Measurements from ENCODE around the gene GPN1.
"Not testable (repeated sequence)": the region's sequence is repeated elsewhere in the genome, so short reads cannot be mapped to it uniquely, and the experiment has no call there.

GPN1 gene

DNA sequence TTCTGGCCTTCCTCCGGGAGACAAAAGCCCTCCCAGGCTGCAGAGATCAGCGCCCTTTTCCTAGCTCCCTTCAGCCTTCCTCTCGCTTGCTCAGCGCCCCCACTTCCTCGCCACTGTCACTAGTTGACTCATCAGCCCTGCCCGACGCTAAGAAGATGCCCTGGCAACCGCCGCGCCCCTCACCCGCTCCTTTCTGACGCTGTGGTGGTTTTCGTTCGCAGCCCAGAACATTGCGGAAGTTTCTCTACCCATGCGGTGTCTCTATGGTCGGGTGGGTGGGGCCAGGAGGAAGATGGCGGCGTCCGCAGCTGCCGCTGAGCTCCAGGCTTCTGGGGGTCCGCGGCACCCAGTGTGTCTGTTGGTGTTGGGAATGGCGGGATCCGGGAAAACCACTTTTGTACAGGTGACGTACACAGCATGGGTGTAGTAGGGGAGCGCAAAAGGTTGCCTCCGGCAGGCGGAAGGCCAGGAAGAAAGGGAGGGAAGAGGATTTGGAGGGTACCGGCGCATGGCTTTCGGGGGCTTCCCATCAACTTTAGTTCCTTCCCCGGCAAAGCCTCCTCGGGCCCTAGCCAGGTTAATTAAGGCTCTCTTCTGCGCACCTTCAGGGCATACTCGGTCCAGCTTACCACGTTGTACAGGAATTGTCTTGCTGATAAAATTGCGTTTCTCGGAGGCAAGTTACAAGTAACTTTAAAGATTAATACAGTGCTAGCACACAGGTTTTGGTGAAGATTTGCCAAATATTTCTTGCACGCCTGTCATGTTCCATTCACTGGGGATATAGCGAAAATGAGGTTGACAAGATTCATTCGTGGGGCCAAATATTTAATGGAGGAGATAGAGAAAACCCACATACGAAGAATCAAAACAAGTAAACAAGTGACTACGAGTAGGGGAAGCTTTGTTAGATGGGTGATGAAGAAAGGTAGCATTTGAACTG lies at the start of gene GPN1, which contains the start of gene CCDC121:
Gene GPN1, plus strand, starts transcription at position 284 of the 943 bp plus-strand sequence. Its CDS starts 9 bp downstream, at position 293.
Gene CCDC121, minus strand, starts transcription at position 246 of the 943 bp plus-strand sequence. CDS start 1,213 bp downstream, outside the sequence.
- peak; percentile 87 for DNase-seq

DNA sequence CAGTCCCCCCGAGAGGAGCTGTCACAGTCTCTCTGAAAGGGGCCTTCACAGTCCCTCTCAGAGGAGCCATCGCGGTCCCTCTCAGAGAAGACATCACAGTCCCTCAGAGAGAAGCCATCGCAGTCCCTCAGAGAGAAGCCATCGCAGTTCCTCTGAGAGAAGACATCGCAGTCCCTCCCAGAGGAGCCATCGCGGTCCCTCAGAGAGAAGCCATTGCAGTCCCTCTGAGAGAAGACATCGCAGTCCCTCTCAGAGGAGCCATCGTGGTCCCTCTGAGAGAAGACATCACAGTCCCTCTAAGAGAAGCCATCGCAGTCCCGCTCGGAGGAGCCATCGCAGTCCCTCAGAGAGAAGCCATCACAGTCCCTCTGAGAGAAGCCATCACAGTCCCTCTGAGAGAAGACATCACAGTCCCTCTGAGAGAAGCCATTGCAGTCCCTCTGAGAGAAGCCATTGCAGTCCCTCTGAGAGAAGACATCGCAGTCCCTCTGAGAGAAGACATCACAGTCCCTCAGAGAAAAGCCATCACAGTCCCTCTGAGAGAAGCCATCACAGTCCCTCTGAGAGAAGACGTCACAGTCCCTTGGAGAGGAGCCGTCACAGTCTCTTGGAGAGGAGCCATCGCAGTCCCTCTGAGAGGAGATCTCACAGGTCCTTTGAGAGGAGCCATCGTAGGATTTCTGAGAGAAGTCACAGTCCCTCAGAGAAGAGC lies 47.3 kb upstream of the GPN1 start:
- DNase-seq, result no peak

DNA sequence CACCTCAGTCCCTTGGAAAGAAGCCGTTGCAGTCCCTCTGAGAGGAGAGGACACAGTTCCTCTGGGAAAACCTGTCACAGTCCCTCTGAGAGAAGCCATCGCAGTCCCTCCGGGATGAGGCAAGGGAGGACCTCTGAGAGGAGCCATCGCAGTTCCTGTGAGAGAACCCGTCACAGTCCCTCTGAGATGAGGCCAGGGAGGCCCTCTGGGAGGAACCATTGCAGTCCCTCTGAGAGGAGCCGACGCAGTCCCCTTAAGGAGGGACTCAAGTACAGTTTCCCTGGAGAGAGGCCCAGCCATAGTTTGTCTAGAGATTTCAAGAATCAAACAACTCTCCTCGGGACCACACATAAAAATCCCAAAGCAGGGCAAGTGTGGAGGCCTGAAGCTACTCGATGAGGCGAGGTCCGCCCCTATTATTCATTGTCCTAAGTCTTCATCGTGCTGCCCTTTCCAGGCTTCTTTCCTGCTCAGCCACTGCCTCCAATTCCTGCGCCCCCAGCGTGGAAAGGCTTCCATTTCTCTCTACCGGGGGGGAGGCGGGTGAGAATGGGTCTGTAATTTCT lies 46.6 kb upstream of the GPN1 start:
- DNase-seq, result no peak

DNA sequence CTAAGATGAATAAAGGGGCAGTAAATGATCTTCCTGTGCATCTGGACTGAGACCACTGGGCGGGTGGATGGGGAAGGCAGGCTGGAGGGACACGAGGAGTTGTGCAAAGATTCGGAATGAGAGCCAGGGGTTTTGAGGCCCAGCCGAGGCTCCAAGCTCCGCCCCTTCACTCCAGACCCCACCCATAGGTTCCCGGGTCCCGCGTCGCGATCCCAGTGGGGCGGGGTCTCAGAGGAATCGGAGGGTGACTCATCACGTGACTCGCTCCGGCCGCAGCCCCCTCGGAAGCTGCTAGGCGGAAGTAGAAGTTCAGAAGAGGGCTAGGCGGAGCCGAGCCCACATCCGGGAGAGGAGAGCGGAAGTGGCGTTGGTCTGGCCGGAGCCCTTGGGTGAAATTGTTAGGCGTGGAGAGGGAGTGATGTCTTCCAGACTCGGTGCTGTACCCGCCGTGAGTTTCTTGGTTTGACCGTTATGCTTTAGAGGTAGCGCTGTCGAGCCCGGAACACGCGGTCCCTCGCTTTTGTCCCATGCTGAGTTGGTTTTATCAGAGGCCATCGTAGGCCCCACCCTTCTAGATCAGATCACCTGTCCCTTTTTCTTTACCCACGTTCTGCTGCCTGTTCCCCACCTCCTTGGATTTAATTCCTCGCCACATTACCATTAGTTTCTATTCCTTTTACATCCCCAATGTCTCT lies 46.0 kb upstream of the GPN1 start, which contains the start of gene ZNF512:
Gene ZNF512, plus strand, starts transcription at position 348 of the 695 bp plus-strand sequence. Its CDS starts 71 bp downstream, at position 419.
- DNase-seq, result peak; percentile 78

DNA sequence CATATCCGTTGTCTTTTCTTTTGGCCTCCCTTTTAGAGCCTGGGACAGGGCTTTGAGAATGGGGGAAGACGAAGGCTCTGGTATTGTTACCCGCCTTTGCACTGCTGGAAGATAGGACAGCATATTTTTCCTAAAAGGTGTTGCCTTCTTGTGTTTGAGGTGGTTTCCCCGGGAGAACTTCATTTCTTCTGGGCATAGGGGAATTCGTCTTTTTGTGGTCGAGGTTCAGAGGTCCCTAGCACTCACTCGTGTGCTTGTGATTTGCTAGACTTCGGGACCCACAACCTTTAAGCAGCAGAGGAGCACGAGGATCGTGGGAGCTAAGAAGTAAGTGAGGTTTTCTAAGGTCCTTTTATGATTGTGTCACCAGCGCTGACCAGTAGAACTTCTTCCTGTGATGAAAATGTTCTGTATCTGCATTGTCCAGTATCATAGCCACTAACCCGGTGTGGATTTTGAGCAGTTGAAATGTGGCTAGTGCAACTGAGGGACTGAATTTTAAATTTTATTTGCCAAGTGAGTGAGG lies 45.4 kb upstream of the GPN1 start:
- no peak for DNase-seq

DNA sequence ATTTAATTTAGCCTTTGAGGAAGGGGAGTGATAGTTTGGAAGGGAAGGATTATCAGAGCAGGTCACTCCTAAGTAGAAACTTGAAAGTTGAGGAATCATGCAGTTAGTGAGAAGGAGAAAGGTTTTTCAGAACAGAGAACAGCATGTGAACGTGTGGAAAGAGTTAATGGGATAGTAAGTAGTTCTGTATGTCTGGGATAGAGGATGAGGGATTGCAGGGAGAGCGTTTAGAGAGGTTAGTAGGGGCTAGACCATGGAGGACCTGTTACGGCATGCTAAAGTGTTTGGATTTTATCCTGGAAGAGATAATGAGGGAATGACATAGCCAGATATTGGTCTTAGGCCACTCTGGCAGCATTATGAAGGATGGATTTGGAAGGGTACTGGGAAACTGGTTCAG lies 44.3 kb upstream of the GPN1 start:
- no peak for DNase-seq

DNA sequence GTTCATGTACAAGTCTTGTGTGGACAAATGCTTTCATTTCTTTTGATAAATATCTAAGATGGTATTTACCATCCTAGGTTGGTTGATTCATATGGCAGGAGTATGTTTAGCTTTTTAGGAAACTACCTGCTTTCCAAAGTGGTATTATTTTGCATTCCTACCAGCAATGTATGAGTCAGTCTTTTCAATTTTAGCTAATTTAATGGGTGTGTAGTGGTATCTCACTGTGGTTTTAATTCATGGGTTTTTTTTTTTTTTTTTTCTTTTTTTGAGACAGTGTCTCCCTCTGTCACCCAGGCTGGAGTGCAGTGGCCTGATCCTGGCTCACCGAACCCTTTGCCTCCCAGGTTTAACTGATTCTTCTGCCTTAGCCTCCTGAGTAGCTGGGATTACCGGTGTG lies 41.8 kb upstream of the GPN1 start:
- DNase-seq, result no peak

DNA sequence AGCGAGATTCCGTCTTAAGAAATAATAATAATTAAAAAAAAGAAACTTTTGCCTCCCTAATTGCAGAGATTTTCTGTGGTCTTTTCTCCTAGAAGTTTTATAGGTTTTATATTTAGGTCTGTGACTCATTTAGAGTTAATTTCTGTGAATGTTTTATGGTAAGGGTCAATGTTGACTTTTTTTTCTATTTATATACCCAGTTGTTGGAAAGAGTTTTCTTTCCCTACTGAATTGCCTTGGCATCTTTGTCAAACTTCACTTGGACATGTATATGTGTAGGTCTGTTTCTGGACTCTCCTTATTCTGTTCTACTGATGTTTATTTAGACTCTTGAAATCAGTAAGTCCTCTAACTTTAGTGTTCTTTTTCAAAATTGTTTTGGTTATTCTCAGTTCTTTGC lies 40.5 kb upstream of the GPN1 start:
- no peak for DNase-seq

DNA sequence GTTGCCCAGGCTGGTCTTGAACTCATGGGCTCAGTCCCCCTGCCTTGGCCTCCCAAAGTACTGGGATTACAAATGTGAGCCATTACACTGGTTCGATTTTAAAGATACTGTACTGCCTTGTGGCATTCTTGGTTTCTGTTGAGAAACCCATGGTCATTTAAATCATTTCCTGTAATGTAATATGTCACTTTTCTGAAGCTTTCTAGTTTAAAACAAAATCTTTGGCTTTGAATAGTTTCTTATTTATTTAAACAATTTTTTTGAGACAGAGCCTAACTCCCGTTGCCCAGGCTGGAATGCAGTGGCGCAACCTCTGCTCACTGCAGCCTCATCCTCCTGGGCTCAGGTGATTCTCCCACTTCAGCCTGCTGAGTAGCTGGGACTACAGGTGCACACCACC lies 37.1 kb upstream of the GPN1 start:
- DNase-seq, result no peak

DNA sequence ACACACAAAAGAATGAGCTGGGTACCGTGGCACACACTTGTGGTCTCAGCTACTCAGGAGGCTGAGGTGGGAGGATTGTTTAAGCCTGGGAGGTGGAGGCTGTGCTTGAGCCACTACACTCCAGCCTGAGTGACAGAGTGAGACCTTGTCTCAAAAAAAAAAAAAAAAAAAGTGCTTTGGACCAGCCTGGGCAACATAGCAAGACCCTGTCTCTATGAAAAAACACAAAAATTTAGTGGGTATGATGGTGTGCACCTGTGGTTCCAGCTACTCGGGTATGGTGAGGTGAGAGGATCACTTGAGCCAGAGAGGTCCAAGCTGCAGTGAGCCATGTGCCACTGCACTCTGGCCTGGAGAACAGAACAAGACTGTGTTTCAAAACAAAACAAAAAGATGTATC lies 35.6 kb upstream of the GPN1 start:
- DNase-seq, result no peak

DNA sequence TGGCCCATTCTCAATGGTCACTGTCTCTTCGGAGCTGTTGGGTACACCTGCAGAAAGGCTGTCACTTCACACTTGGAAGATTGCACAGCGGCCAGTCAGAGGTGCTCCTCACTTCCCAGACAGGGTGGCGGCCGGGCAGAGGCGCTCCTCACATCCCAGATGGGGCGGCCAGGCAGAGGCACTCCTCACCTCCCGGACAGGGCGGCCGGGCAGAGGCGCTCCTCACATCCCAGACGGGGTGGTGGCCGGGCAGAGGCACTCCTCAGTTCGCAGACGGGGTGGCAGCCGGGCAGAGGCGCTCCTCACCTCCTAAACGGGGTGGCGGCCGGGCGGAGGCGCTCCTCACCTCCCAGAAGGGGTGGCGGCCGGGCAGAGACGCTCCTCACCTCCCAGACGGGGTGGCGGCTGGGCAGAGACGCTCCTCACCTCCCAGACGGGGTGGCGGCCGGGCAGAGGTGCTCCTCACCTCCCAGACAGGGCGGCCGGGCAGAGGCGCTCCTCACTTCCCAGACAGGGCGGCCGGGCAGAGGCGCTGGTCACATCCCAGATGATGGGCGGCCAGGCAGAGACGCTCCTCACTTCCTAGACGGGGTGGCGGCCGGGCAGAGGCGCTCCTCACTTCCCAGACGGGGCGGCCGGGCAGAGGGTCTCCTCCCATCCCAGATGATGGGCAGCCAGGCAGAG lies 34.7 kb upstream of the GPN1 start:
- DNase-seq, result not testable (repeated sequence)

DNA sequence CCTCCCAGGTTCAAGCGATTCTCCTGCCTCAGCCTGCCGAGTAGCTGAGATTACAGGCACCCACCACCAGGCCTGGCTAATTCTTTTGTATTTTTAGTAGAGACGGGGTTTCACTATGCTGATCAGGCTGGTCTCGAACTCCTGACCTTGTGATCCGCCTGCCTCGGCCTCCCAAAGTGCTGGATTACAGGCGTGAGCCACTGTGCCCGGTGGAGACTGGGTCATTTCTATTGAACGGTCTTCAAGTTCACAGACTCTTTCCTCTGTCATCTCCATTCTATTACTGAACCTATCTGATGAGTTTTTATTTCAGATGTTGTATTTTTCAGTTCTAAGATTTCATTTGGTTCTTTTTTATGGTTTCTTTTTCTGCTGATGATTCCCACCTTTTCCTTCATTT lies 33.4 kb upstream of the GPN1 start:
- DNase-seq, result not testable (repeated sequence)

DNA sequence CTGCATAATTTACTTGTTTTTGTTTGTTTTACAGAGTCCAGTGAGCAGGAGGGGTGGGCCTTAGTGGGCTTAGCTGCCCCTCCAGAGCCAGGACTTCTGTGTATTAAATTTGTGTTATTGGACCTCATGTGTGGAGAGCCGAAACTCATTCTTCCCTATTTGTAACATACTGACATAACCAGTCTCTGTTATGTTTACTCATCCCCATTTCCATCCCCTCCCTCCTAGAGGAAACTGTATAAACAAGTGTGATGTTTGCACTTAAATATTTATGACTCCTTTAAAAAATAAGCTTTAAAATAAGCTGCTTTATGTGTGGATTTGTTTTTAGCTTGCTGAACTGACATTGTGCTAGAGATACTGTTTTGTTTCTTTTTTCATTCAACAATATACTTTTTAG lies 32.2 kb upstream of the GPN1 start:
- DNase-seq, result no peak

DNA sequence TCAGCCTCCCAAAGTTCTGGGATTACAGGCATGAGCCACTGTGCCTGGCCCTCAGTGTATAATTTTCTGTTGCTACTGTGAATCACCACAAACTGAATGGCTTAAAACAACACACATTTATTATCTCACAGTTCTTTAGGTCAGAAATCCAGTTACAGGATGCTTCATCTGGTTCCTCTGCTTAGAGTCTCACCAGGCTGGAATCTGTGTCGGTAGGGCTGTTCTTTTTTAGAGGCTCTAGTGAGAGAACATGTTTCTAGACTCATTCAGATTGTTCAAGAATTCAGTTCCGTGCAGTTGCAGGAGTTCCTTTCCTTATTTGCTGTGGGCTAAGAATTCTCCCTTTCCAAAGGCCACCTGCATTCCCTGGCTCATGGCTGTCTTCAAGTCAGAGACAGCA lies 22.2 kb upstream of the GPN1 start:
- DNase-seq, result no peak

DNA sequence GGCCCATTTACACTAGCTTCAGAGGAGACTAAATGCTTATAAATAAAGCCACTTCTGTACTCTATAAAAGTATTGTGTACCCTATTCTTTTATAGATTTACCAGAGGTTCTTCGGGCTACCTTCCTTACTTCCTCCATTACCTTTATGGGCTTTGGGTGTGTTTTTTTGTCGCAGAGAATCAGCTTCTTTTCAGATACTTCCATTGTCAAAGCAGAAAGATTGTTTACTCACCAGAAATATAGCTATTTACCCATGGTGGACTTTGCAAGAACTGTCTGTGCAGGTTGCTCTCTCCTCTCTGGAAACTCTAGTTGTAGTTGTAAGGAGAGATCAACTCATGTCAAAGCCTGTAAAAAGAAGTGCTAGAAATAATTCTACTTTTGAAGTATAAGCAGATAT lies 14.9 kb upstream of the GPN1 start:
- DNase-seq, result no peak

DNA sequence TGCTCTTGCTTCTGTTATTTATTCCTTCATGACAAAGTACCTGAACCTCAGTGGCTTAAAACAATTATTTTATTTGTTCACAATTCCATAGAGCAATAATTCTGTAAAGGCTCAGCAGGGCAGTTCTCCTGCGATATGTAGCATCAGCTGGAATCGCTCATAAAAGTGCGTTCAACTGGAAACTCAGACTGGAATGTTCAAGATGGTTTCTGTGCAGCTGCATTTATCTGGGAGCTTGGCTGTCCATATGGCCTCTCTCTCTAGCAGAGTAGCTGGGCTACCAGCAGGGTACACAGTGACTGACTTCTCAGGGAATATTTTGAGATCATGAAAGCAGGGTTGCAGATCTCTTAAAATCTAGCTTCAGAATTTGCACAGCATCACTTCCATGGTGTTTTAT lies 13.5 kb upstream of the GPN1 start:
- no peak for DNase-seq

DNA sequence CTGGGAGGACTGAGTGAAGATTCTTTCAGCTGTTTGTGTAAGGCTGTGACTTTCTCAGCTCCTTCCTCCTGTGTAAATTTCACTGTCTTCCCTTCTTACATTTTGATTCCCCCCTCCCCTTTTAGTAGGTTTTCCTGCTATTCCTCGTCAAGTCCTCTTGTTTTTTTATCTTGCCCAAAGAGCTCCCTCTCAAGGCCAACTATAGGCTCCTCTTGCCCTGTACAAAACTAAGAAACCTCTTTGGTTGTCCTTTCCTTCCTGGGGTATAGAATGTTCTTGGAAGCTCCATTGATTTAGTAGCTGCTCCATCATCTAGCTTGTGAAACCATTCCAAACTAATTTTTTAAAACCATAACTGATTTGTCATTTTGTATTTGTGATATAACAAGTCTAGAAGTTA lies 7.3 kb upstream of the GPN1 start:
- DNase-seq, result no peak

DNA sequence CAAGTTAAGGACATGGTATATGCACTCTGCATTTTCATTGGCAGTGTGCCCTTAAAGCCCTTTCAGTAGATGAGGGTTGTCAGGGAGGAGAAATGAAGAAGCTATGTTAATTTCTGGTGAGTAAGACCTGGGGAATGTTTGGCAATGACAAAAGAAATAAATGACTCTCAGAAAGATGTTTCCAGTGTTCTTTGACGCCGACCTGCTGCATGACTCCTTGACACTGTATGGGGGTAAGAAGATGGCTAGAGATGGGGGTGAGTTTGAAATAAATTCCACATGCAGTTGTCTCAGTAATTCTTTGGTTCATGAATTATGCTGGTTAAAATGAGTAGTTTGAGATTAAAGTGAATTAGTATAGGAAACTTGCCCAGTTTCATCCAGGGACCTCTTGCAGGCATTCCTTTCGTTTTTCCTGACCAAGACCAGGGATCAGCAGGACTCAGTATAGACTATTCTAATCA lies 5.9 kb upstream of the GPN1 start:
- no peak for DNase-seq

DNA sequence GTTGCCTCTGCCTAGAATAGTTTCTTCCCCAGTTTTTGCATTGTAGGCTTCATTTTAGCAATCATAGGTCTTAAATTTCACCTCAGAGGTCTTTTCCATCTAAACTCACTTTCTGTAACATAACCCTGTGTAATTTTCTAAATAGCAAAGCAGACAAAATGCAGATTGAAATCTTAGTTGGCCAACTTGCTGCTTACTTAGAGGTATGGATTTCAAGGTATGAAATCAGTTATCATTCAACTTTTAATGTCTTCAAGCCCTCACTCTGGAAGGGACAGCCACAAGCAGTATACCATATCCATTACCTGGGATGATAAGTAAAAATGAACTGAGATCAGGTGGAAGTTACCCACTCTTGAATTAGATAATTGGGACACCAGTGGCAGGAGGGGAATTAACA lies 3.9 kb upstream of the GPN1 start:
- no peak for DNase-seq

DNA sequence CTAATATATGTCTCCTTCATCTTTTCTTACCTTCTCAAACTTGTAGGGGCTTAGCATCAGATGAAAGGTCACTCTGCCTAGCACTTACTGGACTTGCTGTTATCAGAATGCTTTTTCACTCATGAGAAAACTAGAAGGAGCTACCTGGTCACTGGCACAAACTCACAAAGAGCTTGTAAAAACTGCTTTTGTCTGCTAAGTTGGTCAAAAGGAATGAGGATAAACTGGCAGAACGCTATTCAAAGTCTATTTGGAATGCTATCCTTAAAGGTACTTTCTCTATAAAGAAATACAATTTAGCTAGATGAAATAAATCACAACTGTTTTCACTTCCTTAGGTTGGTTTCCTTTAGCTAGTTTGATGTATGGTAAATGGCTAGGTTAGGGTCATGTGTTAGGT lies 2.5 kb upstream of the GPN1 start:
- DNase-seq, result not testable (repeated sequence)

DNA sequence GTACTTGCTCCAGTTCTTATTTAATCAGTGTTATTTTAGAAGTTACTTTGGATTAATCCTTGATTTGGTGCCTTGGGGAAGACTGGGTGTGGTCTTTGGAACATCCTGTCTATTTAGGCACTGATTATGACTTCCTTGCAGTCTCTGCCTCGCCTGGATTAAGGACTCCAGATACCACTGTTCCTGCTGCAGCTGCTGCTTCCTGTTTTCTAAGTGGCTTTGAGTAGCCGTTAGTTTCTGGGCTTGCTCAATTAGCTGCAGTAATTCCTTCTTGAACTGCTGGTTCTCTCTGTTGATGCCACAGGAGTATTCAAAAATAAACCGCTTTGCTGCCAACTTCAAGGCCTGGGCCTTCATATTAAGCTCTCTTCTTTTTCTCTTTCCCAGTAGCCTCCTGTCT lies 1.9 kb upstream of the GPN1 start:
- DNase-seq, result not testable (repeated sequence)
